EH (cell line): Measurements from ENCODE around the gene OR2T10.
"Not testable (repeated sequence)": the region's sequence is repeated elsewhere in the genome, so short reads cannot be mapped to it uniquely, and the experiment has no call there.

Experiments
- DNase-seq: peaks from one replicate; pipeline ENCODE4 v3.0.0-alpha.2; 2015; ENCODE audit warnings: low read depth

The OR2T10 gene

GRCh38 chr1:248597589-248597988, at the start of gene OR2T10:
Gene OR2T10, minus strand, starts transcription at chr1:248597700. Its CDS starts 3,932 bp downstream, at chr1:248593768.
- DNase-seq: no peak

GRCh38 chr1:248645178-248645577, 47.7 kb upstream of the OR2T10 start, which contains the start of gene OR2T35:
Gene OR2T35, minus strand, starts transcription at chr1:248645278. Its CDS starts 6,020 bp downstream, at chr1:248639258.
- not testable (repeated sequence) for DNase-seq

- DNase-seq: not testable (repeated sequence)
Measured at GRCh38 chr1:248642971-248643651, 45.6 kb upstream of the OR2T10 start.

GRCh38 chr1:248641583-248641982, 44.1 kb upstream of the OR2T10 start:
- DNase-seq: not testable (repeated sequence)

GRCh38 chr1:248640906-248641305, 43.4 kb upstream of the OR2T10 start:
- DNase-seq: not testable (repeated sequence)

GRCh38 chr1:248639652-248640051, 42.2 kb upstream of the OR2T10 start:
- not testable (repeated sequence) for DNase-seq

GRCh38 chr1:248636612-248637011, 39.1 kb upstream of the OR2T10 start:
- DNase-seq: not testable (repeated sequence)

GRCh38 chr1:248634991-248635390, 37.5 kb upstream of the OR2T10 start, which contains the start of gene OR2T11:
Gene OR2T11, minus strand, starts transcription at chr1:248635091. Its CDS starts 7,963 bp downstream, at chr1:248627128.
- not testable (repeated sequence) for DNase-seq

- no peak for DNase-seq
Measured at GRCh38 chr1:248631354-248632008, 34.0 kb upstream of the OR2T10 start.

GRCh38 chr1:248630551-248630950, 33.1 kb upstream of the OR2T10 start:
- no peak for DNase-seq

- no peak for DNase-seq
Measured at GRCh38 chr1:248627971-248628844, 30.7 kb upstream of the OR2T10 start.

GRCh38 chr1:248625971-248626370, 28.5 kb upstream of the OR2T10 start:
- no peak for DNase-seq

- DNase-seq: no peak
Measured at GRCh38 chr1:248625166-248625565, 27.7 kb upstream of the OR2T10 start.

- peak; percentile 54 for DNase-seq
Measured at GRCh38 chr1:248622570-248623001, 25.1 kb upstream of the OR2T10 start.

- DNase-seq: no peak
Measured at GRCh38 chr1:248621770-248622169, 24.3 kb upstream of the OR2T10 start.

GRCh38 chr1:248618878-248619277, 21.4 kb upstream of the OR2T10 start:
- DNase-seq: peak; percentile 60

GRCh38 chr1:248618119-248618518, 20.6 kb upstream of the OR2T10 start:
- no peak for DNase-seq

GRCh38 chr1:248613742-248614141, 16.2 kb upstream of the OR2T10 start:
- DNase-seq: no peak

- DNase-seq: no peak
Measured at GRCh38 chr1:248611883-248612414, 14.4 kb upstream of the OR2T10 start.

GRCh38 chr1:248610301-248610700, 12.8 kb upstream of the OR2T10 start:
- no peak for DNase-seq

GRCh38 chr1:248599396-248599795, 1.9 kb upstream of the OR2T10 start:
- no peak for DNase-seq

- DNase-seq: no peak
Measured at GRCh38 chr1:248596615-248597014, 885 bp downstream of the OR2T10 start.
